ENCODE results near the gene FLOT1.

GRCh38 chr6:30763618-30764489, 21.4 kb upstream of the FLOT1 start:
- TF ChIP-seq, protein P1, sequence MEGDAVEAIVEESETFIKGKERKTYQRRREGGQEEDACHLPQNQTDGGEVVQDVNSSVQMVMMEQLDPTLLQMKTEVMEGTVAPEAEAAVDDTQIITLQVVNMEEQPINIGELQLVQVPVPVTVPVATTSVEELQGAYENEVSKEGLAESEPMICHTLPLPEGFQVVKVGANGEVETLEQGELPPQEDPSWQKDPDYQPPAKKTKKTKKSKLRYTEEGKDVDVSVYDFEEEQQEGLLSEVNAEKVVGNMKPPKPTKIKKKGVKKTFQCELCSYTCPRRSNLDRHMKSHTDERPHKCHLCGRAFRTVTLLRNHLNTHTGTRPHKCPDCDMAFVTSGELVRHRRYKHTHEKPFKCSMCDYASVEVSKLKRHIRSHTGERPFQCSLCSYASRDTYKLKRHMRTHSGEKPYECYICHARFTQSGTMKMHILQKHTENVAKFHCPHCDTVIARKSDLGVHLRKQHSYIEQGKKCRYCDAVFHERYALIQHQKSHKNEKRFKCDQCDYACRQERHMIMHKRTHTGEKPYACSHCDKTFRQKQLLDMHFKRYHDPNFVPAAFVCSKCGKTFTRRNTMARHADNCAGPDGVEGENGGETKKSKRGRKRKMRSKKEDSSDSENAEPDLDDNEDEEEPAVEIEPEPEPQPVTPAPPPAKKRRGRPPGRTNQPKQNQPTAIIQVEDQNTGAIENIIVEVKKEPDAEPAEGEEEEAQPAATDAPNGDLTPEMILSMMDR (IDR thresholded peaks at IDR 0.05) = no peak
- no peak for TF ChIP-seq EZH2phosphoT487 (IDR thresholded peaks at IDR 0.05)
